HS-5 (cell line): ENCODE measurements around the gene TMEM18.

Experiments
- DNase-seq: peaks from one replicate; pipeline ENCODE4 v3.0.0-alpha.2; 2012; ENCODE audit warnings: low read depth

The TMEM18 gene

GRCh38 chr2:618005-618404, 59.2 kb downstream of the TMEM18 start:
- no peak for DNase-seq
